ENCODE measurements around the gene GPX2. TPM values are rescaled to one million over a fixed set of nuclear protein-coding genes. Genes with fewer than 3 reads are reported as not detected.

GPX2 gene
- total and polyA plus RNA-seq, 10 donors, result 0.26 TPM; not detected in 9

DNA sequence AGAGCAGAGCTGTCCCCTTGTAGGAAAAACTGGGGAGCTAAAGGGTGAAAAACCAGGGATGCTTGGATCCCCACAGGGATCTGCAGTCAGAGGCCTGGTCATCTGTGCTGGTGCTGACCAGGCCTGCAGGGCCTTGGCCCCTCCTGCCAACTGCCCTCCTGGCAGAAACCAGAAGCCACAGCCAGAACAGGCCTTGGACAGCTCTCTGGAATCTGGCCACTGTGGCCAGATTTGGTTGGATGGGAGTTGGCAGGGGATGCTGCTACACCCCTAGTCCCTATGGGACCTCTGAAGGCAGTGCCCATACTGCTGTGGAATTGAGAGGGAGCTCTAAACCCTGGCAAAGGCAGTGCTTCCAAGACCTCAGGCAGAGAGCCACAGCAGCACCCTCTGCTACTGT is 9.2 kb upstream of the GPX2 start:
- H3K36me3 ChIP-seq, result peaks cover 0 to 60% (median 4%) of the 10 kb centered on the region in 6 donors
- H3K27me3 ChIP-seq (replicated peaks in 1 of 7), result no peaks in the 10 kb centered on the region
- no peak for DNase-seq
- no peak overlapping the region for H3K27ac ChIP-seq
- TF ChIP-seq POLR2A (IDR thresholded peaks at IDR 0.05) (no peak), POLR2AphosphoS5 (IDR thresholded peaks at IDR 0.05) (no peak)
- TF ChIP-seq, protein P1, sequence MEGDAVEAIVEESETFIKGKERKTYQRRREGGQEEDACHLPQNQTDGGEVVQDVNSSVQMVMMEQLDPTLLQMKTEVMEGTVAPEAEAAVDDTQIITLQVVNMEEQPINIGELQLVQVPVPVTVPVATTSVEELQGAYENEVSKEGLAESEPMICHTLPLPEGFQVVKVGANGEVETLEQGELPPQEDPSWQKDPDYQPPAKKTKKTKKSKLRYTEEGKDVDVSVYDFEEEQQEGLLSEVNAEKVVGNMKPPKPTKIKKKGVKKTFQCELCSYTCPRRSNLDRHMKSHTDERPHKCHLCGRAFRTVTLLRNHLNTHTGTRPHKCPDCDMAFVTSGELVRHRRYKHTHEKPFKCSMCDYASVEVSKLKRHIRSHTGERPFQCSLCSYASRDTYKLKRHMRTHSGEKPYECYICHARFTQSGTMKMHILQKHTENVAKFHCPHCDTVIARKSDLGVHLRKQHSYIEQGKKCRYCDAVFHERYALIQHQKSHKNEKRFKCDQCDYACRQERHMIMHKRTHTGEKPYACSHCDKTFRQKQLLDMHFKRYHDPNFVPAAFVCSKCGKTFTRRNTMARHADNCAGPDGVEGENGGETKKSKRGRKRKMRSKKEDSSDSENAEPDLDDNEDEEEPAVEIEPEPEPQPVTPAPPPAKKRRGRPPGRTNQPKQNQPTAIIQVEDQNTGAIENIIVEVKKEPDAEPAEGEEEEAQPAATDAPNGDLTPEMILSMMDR (IDR thresholded peaks at IDR 0.05 in 8 of 11, conservative IDR thresholded peaks at IDR 0.05 in 3 of 11), result no peak
- intact Hi-C loops (cut with DNase I; ENCODE audit: low total_unique reads), result no loop called here
- H3K4me3 ChIP-seq, result no peak overlapping the region
- peaks cover 0 to 19% (median 2%) of the 10 kb centered on the region in 6 donors for H3K4me1 ChIP-seq
- no peaks in the 10 kb centered on the region for H3K9me3 ChIP-seq

DNA sequence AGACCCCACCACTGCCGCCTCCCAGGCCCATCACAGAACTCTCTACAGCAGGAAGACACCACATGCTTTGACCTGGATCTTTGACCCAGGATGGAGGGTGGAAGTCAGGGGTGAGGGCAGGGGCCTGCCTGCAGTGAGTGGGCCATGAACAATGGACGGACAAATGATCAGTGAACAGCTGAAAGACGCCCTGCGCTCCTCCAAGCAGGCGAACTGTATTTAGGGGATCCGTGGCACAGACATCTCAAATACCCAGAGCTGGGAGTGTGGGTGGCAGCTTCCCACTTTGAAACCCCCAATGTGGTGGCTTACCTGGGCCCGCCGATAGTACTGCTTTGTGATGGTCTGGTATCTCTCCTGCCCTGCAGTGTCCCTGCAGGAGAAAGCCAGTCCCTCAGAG is 8.7 kb upstream of the GPX2 start:
- Histone ChIP-seq H3K4me1 (peaks cover 0 to 19% (median 2%) of the 10 kb centered on the region in 6 donors), H3K9me3 (no peaks in the 10 kb centered on the region), H3K27ac (no peak overlapping the region), H3K36me3 (peaks cover 0 to 60% (median 4%) of the 10 kb centered on the region in 6 donors), H3K27me3 (replicated peaks in 1 of 7) (no peaks in the 10 kb centered on the region), H3K4me3 (no peak overlapping the region)
- TF ChIP-seq POLR2A (IDR thresholded peaks at IDR 0.05) (no peak), POLR2AphosphoS5 (IDR thresholded peaks at IDR 0.05) (no peak)
- TF ChIP-seq, protein P1 (IDR thresholded peaks at IDR 0.05 in 8 of 11, conservative IDR thresholded peaks at IDR 0.05 in 3 of 11), result no peak
- DNase-seq, result no peak
- 90 to 95% (median 95%) methylated on average over 8 of the region's 8 CpGs for WGBS, 5 donors
- intact Hi-C loops (cut with DNase I; ENCODE audit: low total_unique reads), result no loop called here

DNA sequence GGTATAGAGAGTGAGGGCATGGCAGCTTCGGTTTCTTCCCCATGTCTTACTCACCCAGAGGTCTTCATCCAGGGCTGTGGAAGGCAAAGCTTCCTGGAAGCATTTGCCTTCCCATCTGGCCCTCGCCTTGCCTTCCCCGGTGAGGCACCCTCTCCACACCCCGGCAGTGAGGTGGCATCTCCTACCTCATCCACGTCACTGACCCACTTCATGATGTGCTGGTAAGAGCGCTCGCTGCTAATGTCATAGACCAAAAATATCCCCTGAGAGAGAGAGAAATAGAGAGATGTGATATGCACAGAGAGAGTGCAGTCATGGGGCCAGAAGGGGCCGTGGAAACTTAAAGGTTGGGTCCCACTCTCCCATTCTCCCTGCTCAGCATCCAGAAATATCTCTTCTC is 8.3 kb upstream of the GPX2 start:
- no peak overlapping the region for H3K27ac ChIP-seq
- H3K4me1 ChIP-seq, result peaks cover 0 to 19% (median 2%) of the 10 kb centered on the region in 6 donors
- TF ChIP-seq POLR2A (IDR thresholded peaks at IDR 0.05) (no peak), POLR2AphosphoS5 (IDR thresholded peaks at IDR 0.05) (no peak)
- TF ChIP-seq, protein P1 (IDR thresholded peaks at IDR 0.05 in 8 of 11, conservative IDR thresholded peaks at IDR 0.05 in 3 of 11), result no peak
- no peaks in the 10 kb centered on the region for H3K27me3 ChIP-seq (replicated peaks in 1 of 7)
- no peak for DNase-seq
- H3K36me3 ChIP-seq, result peaks cover 0 to 57% (median 5%) of the 10 kb centered on the region in 6 donors
- intact Hi-C loops (cut with DNase I; ENCODE audit: low total_unique reads), result no loop called here
- H3K4me3 ChIP-seq, result no peak overlapping the region
- WGBS, 5 donors, result 95 to 98% (median 96%) methylated on average over 8 of the region's 8 CpGs
- H3K9me3 ChIP-seq, result no peaks in the 10 kb centered on the region

DNA sequence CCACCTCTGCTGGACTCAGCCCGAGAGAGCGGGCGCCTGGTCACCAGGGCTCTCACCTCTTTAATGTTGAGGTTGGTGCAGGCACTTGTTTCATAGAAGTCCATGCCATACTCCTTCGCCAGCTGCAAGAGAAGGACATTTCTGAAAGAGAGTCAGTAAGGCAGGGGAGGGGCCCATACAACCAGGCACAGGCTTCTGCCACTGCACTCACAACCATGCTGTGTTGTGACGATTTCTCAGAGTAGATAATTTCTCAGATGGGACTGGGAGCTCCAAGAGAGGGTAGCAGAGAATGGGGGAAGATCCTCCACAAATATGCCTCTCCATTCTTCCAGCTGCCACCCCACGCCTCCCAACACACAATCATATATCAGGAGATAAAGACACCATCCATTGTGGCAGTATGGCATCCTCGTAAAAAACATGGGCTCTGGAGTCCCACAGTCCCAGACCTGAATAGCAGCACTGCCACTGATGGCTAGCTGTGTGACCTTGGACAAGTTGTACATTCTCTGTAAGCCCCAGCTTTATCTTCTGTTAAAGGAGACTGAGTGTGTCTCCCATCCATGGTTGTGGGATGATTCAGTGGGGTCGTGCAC is 6.2 kb upstream of the GPX2 start:
- intact Hi-C loops (cut with DNase I; ENCODE audit: low total_unique reads), result no loop called here
- H3K27me3 ChIP-seq (replicated peaks in 1 of 7), result no peaks in the 10 kb centered on the region

More for the DNA sequence above, 6.2 kb upstream of the GPX2 start:
- H3K4me1 ChIP-seq, result peaks cover 0 to 29% (median 5%) of the 10 kb centered on the region in 6 donors
- TF ChIP-seq, protein P1 (IDR thresholded peaks at IDR 0.05 in 8 of 11, conservative IDR thresholded peaks at IDR 0.05 in 3 of 11), result no peak
- no peak for TF ChIP-seq POLR2A (IDR thresholded peaks at IDR 0.05)
- TF ChIP-seq POLR2AphosphoS5 (IDR thresholded peaks at IDR 0.05), result no peak
- no peaks in the 10 kb centered on the region for H3K9me3 ChIP-seq
- H3K4me3 ChIP-seq, result no peak overlapping the region
- 92 to 99% (median 95%) methylated on average over 6 to 8 of the region's 8 CpGs for WGBS, 5 donors
- no peak overlapping the region for H3K27ac ChIP-seq
- H3K36me3 ChIP-seq, result peaks cover 0 to 67% (median 9%) of the 10 kb centered on the region in 6 donors
- no peak for DNase-seq
